Cardiac septum (tissue), 1 donor: ENCODE results near the gene TTYH2. TPM values are rescaled to one million over a fixed set of nuclear protein-coding genes. Genes with fewer than 3 reads are reported as not detected.

ENCODE experiments used
- DNase-seq: peaks from one replicate; pipeline ENCODE4 v3.0.0-alpha.2; 2020; ENCODE audit warnings: low spot score
- intact Hi-C: fragments of 100-400 bp; cut with DNase I; formaldehyde crosslinking; loops from one replicate; pipeline ENCODE4 v1.14.0; 2022
- total RNA-seq: library from RNA; stranded (reverse); fragmentation: NEBNext Ultra II Directional; extraction: Animal tissue kit (Norgen Biotek cat#: 25700); gene quantifications from one replicate; pipeline ENCODE4 v1.2.1, GENCODE V29; 2021
- donor health status: DM: no; HTN: no; CAD: no.

The TTYH2 gene
- total RNA-seq, 1 donor from 2014 or later: 17.9 TPM

DNA sequence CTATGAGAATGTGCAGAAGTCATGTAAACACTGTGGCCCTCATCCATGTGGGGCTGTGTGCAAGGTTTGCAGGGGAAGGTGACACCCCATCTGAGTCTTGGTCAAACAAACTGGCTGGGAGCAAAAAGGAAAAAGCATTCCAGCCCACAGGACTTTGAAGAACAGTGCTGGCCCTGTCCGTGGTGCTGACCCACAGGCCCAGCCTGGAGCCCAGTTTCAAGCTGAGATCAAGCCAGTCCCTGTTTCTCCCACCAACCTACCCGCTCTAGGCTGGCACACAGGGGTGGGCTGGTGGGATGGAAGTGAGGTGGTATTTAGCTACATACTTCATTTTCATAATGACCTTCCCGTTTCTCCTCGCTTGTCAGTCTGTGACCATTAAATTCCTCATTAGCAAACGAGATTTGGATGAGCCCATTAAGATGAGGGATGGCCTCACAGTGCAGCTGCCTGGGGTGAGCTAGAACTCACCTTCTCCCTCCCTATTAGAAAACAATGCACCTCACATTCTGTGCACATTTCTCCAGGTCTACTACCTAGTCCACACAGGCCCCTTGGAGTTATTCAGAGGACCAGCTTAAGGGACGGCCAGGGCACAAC is 22.5 kb upstream of the TTYH2 start:
- DNase-seq: peak; percentile 68
- intact Hi-C loops: no loop called here

- intact Hi-C loops: no loop called here
- DNase-seq: no peak
Measured at GRCh38 chr17:74192950-74193781, 20.2 kb upstream of the TTYH2 start.

GRCh38 chr17:74194682-74195081 is 18.7 kb upstream of the TTYH2 start:
- intact Hi-C loops: no loop called here
- no peak for DNase-seq

DNA sequence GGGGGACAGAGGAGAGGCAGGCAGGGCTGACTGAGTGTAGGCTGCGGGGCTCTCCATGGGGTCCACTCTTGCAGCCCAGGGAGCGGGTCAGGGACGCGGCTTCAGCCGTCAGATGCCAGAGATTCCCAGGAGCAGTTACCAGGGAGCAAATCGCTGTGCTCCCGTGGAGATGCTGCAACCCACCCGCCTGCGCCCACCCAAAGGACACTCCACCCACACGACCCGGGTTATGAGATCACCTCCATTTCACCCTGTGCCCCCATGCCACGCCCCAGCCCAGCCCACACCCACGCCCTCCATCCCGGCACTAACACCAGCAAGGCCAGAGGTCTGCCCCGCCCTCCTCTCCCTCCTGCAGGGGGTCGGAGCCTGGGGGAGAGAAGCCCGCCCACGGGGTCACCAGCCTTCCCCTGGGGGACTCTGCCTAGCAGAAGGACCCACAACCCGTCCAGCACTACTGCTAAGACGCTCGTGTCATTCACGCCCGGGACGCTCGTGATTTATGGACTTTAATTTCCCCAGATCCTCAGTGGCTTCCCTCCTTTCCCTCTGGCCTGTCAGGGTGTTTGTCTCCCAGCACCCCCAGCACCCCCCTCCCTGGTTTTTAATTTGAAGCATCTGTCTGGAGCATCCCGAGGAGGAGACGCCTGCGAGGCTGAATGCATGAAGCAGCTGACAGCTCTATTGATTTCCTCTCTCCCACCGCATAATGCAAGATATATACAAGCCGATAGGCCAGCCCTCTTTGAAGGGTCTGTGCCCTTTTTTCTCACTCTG is 16.6 kb upstream of the TTYH2 start:
- no peak for DNase-seq
- intact Hi-C loops: no loop called here

DNA sequence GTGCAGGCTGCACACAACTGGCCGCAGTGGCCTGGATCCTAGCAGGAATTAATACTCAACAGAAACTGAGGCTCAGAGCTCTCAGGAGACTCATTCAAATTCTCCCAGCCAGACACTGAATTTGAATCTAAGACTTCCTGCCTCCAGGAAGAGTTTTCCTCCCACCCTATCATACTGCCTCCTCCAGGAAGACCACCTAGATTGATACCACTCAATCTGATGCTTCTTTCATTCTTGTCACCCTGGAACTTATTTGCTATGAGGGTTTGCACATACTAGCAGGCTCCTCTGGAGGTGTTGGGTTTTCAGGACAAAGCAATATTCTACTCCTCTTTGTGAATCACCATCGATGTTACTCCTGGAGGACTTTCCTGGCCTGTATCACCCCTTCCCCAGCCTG is 15.6 kb upstream of the TTYH2 start:
- intact Hi-C loops: no loop called here
- no peak for DNase-seq

- no peak for DNase-seq
- intact Hi-C loops: no loop called here
Measured at GRCh38 chr17:74198694-74199093, 14.7 kb upstream of the TTYH2 start.

DNA sequence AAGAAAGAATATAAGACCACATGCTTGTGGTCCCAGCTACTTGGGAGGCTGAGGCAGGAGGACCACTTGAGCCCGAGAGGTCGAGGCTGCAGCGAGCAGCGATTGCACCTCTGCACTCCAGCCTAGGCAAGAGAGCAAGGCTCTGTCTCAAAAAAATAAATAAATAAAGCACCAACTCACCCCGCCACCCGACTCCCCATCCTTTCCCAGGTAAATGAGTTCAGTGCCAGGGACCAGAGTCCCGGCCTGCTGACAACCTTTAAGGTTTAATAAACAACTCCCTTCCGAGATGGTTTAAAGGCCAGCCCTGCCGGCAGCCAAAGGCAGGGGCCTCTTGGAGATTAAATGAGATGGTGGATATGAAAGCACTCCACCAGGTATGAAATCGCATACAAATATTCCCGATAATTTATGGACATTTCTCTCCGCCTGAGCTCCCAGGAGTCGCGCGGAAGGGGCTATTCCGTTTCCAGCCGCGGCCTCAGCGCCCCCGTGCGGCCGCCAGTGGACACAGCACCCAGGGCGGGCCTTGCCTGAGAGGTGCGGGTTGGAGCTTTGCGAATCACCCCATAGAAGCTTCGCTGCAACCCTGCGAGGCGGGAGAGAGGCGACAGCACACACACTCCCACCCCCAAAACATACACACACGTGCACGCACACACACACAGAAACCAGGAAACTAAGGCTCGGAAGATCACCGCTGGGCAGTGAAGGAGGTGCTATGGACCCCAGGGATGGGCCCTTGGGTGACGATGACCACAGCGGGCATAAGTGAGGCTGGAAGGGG is 13.9 kb upstream of the TTYH2 start:
- intact Hi-C loops: no loop called here
- peak; percentile 87 for DNase-seq

DNA sequence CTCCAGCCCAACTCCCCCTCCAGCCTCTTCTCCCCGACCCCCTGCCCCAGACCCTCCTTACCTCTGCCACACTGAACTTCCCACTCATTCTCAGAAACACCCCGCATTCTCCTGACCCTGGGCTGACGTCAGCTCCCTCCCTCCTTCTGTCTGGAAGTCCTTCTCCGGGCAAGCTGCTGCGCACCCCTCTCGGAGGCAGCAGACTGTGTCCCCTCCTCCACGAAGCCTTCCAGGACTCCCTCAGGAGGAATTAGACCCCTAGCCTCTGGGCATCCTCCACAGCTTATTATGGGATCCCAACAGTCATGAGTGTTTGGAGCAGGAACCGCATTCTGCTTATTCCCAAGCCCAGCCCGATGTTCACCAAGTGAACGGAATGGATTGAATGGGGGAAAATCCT is 13.3 kb upstream of the TTYH2 start:
- intact Hi-C loops: no loop called here
- DNase-seq: no peak

- no peak for DNase-seq
- intact Hi-C loops: no loop called here
Measured at GRCh38 chr17:74201250-74201649, 12.1 kb upstream of the TTYH2 start.

DNA sequence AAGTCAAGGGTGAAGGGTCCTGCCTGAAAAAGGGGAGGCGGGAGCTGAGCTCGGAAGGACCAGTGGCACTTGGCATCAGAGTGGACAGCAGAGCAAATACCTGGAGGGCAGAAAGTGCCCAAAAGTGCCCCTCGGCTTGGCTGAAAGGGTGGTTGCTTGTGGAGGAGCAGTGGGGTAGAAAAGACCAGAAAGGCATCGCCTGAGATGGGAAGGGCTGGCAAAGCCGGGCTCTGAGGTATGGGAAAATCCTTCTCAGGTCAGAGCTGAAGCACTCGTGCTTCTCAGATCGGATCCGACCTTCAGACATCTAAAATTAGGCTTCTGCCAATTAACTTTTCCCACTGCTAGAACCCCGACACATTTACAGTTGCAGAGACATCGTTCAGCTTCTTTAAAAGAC is 11.4 kb upstream of the TTYH2 start:
- intact Hi-C loops: no loop called here
- DNase-seq: no peak

- intact Hi-C loops: no loop called here
Measured at GRCh38 chr17:74202938-74203337, 10.4 kb upstream of the TTYH2 start.

GRCh38 chr17:74203439-74204240 is 9.7 kb upstream of the TTYH2 start, which contains the start of gene RPL38:
Gene RPL38, plus strand, starts transcription at chr17:74203678. Its CDS starts 278 bp downstream, at chr17:74203956.
- intact Hi-C loops: no loop called here
- peak; percentile 97 for DNase-seq

More at GRCh38 chr17:74202938-74203337, 10.4 kb upstream of the TTYH2 start:
- no peak for DNase-seq

DNA sequence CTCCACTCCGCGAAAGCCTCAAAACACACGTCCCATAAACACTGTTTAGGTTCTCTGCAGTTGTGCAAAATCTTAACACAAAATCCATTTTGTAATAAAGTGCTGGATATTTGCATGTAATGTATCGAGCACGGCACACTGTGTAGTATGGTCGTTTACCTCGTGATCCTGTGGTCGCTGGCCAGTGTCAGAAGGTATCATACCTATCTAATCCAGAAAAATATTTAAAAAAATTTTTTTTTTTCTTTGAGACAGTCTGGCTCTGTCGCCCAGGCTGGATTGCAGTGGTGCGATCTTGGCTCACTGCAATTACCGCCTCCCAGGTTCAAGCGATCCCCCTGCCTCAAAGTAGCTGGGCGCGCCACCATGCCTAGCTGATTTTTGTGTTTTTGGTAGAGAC is 8.9 kb upstream of the TTYH2 start:
- intact Hi-C loops: no loop called here
- no peak for DNase-seq

- no peak for DNase-seq
- intact Hi-C loops: no loop called here
Measured at GRCh38 chr17:74205274-74205673, 8.1 kb upstream of the TTYH2 start.

- DNase-seq: no peak
Measured at GRCh38 chr17:74206332-74206818, 7.0 kb upstream of the TTYH2 start.

DNA sequence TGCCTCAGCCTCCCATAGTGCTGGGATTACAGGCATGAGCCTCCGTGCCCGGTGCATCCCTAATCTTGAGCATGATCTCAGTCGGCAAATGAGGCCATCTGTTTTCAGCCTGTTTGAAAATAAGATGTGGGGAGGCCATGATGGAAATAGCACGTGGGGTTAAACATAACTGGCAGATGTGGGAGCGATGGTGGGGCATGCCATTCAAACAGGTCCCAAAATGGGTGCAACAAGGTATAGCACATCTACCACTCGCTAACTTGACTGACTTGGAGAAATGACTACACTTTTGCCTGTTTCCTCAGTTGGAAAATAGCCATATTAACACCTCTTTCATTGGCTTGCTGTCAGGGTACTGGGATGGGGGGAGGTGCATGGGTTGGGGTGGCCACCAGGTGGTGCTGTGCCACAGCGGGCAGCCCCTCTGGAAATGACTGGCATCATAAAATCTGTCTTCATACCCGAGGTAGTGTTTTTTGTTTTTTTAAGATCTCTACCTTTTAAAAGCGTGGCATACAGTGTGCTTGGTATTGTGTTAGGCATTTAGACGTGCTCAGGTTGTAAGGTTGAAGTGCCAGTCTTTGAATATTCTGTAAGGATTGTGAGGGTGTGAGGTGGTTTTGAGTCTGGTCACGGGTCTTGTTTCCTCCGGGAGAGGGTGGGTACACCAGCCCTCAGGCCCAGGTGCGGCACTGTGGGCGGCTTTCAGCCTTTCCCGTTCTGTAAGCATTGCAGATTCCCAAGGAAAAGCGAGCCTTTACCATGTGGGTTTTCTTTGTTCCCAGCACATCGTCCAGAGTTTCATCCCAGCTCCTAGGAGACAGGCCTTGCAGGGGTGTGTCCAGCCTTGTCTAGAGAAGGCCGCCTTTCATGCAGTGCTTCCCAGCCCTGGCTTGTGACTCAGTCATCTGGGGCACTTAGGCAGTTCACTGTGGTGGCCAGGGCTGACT is 2.9 kb upstream of the TTYH2 start:
- DNase-seq: no peak
- intact Hi-C loops: loop anchor here (2.0 to 5.0 kb wide), 2 partner anchors 86 to 152 kb away; partner anchors contain the start of gene BTBD17

More at GRCh38 chr17:74206332-74206818, 7.0 kb upstream of the TTYH2 start:
- intact Hi-C loops: no loop called here

DNA sequence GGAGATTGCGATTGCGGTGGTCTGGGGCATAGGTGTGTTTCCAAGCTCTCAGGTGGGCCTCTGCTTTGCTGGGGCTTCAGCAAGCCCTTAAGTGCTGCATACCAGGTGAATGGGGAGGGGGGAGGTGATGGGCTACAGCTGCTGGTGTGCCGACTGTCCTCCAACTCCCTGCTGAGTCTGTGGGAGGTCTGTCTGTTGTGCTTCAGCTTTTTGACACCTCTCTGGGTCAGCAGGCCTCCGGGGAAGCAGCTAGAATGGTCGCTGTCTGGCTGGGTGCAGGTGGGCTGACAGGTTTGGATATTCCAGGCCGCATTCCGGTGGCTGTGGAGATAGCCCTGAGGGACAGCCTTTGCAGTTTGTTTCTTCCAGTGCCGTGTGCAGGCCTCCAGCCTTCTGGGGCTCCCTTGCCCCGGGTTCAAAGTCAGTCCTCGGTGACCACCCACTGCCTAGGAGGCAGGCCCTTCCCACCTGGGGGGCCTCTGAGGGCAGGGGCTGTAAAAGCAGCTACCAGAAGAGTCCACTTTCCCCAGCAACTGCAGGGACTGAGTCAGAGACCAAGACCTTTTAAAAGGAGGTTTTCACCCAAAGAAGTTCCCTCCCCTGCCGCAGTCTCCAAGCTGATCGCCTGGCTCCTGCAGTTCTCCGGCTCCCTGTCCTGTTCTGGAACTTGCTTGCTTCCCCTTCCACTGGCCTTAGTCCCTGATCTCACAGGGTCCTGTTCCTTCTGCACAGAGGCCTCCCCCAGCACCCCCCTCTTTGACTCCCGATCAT is 2.0 kb upstream of the TTYH2 start:
- DNase-seq: no peak
- intact Hi-C loops: loop anchor here (2.0 to 5.0 kb wide), 2 partner anchors 85 to 151 kb away; partner anchors contain the start of gene BTBD17
